ENCODE measurements around the gene PDGFRB.

PDGFRB gene

DNA sequence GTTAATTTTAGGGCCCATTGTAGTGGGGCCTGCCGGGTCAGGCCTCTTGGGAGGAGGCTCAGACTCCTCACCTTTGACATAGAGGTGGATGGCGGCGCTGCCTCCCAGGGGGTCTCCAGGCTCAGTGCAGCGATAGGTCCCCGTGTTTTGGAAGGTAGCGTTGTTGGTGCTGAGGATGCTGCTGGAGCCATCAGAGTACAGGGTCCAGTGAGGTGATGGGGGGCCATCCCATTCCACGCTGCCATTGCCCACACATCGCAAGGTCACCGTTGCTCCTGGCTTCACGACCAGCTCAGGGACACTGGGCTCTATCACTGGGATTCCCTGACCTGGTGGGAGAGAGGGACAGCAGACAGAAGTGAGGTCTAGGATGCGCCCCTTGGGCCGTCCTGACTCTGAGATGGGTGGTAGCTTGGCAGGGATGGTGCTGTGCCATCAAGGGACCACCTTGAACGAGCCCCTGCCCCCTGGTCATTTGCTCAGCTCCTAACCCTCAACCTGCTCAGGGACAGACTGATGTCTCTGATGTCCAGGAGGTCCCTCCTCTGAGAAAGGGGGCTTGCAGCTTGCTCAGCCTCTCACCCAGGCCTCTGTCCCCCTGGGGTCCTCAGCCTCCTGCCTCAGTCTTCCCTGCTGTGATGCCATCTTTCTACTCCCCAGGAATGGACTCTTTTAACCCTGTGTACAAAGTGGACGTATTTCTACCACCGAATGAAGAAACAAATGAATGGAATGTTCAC lies 74.8 kb downstream of the PDGFRB start:
- DNase-seq, result no peak

DNA sequence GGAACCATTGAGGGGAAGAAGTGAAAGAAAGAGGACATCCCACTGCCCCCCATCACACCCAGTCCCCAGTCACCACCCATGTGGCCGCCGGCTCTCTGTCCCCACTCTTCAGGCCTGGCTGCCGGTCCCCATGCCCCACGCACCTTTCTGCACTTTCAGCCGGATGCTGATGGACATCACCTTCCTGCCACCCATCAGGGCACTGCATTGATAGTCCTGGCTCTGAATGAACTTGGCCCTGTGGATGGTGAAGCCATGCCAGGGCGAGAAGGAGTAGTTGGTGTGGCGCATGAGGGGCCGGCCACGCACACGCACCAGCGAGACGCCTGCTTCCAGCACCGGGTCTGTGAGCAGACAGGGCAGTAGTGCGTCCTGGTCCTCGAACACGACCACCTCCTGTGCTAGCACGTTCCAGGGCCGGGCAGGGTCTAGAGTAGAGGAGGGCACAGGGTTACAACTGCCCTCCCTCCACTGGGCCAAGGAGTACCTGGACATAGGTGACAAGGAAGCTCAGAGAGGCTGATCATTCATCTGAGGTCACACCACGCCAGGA lies 75.7 kb downstream of the PDGFRB start:
- no peak for DNase-seq

DNA sequence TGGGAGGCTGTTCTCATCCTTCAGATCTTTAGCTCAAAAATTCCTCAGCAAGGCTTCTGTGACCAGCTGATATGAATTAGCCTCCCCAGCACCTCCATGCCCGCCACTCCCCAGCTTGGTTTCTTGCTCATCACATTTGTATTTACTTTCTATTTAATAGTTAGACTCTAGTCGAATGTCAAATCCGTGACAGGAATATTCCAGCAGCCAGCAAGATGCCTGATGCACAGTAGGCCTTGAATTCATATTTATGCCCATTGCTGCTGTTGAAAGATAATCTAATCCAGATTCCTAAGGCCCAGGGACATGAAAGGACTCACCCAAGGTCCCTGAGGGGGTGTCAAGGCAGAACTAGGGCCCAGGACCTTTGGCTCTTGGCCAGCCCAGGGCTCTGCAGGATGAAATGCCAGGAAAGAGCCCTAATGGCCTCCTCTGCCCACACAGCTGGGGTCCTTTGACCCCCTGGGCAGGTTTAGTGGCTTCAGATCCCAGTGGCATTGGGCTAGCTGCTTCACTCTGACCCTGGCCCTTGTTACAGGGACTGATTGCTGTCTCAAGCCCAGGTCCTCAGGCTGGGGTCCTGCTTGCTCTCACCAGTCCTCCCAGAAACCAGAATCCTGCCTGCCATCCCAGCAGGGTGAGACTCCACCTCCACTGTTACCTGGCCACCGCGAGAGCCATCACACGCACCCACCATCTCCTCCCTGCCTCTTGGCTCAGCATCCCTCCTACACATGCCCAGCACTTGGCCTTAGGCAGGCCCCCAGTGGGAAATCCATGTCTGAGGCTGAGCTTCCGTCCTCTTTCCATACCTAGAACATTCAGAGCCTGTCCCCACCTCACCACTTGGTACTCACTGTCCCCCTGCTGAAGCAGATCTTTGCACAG lies 76.6 kb downstream of the PDGFRB start:
- DNase-seq, result no peak

DNA sequence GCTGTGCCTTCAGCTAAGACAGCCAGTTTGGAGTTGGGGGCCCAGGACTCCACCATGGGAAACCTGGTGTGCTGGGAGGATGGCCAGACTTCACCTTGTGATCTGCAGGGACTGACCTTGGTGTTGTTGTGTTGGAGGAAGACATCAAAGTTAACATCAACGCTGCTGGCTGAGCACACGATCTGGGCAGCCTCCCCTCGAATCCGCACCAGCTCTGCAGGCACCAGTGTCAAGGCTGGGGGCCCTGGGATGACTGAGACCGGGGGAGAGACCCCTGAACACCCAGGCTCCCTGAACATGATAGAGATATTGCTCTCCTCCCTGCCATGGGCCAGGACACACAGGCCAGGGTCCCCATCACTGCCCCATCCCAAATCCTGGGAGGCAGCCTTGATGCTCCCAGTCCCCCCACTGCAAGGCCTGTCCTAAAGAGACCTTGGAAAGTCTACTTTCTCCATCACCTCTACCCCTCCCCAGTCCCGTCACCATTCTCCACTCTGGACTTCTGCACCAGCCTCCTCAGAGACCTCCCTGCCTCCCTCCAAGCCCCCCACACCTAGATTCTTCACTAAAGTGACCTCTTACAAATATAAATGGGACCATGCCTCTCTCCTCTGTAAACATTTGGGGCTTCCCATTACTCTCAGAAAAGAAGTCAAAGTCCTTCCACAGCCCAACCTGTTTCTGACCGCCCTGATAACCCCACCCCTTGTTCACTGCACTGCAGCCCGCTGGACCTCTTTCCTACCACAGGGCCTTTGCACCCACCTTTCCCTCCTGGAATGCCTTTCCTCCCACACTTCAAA lies 77.4 kb downstream of the PDGFRB start:
- no peak for DNase-seq

DNA sequence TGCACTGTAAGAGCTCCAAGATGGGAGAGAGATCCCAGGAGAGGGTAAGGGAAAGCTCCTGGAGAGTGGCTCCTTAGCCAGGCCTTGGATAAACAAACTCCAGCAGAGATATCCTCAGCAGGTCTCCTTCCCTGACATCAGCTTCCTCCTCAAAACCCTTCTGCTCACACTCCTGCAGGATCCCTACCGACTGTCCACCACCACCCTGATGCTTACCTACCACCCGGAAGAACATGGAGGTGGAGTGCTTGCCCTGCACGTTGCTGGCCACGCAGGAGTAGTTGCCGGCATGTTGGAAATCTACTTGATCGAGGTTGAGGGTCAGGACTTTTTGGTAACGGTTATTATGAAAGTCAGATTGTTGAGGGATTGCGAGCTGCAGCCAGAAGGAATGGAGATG lies 78.6 kb downstream of the PDGFRB start:
- DNase-seq, result no peak

DNA sequence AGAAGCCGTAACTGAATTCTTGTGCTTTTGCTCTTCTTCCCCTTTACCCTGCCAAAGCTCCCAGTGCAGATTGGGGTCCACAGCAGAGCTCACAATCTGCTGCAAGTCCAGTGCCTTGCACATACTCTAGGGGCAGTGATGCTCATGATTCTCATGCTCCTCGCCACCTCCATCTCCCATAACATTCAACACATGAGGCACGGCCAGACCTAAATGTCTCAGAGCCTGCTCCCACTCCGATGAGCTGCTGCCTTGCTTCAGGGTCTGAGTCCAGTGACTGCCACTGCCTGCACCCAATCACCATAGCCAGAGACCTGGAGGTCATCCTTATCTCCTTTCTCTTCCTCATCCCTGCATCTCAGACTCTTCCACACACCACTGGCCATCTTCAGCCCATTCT lies 79.8 kb downstream of the PDGFRB start:
- no peak for DNase-seq

DNA sequence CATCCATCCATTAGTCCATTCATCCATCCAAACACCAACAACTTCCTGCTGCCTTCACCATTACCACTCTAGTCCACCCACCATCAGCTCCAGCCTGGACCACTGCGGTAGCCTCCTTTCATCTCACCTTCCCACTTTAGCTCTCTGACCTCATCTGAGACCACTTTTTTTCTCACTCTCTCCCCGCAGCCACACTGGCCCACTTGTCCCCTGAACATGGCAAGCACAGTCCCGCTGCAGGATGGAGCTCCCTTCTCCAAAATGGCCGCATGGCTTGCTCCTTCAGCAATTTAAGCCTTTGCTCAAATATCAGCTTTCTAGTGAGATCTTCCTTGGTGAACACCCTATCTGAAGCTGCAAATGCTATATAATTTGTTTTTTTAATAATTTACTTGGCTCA lies 80.4 kb downstream of the PDGFRB start:
- no peak for DNase-seq

DNA sequence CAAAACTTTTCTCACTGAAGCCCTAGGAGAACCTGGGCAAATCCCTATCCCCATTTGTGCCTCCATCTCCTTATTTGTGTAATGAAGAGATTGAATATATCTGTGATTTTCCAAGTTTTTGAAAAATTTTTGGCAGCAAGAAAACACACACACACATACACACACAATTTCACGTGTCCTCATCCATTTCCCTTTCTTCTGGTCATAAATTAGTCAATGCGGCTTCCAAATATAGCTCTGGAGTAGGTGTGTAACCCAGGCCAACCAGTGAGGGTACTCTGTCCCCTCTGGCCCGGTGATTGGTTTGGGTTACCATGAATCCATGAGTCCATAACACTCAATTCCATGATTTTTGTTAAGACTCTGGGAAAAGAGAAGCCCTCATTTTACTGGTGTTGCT lies 82.0 kb downstream of the PDGFRB start:
- DNase-seq, result no peak

DNA sequence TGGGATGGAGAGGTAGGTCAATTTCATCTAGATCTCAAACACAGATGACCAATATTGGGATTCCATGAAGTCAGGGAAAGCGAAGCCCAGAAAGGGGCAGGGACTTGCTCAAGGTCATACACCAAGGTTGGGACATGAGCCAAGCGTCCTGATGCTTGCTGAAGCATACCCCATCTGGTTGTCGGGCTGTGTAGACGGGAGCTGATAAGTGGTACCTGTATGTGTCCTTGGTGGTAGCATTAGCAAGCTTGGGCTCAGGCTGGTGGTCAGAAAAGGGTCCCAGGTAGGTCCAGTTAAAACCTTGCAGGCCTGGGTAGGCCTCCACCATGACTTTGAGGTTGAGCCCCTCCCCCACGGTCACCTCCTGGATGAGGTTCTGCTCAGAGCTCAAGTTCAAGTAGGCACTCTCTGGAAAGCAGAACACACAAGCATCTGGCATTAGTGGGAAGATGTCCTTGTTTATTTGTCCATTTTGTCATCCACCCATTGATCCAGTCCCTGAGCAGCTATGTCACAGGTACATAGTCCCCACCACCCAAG lies 82.5 kb downstream of the PDGFRB start:
- DNase-seq, result no peak

DNA sequence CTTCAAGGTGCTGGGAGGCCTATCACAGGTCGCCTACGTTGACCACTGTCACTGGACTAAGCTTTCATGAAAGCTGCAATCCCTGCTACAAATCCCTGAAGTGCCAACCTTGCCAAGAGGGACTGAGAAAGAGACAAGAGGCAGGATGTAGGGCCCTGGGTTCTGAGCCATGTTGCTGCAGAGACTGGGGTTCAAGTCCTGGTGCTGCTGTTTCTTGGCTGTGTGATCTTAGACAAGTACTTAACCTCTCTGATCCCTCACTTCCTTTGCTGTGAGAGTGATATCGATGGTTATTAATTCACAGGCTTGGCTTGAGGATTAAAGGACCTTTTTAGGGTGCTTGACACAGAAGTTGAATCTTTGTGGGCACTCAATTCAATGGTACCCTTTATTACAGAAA lies 84.8 kb downstream of the PDGFRB start:
- no peak for DNase-seq

DNA sequence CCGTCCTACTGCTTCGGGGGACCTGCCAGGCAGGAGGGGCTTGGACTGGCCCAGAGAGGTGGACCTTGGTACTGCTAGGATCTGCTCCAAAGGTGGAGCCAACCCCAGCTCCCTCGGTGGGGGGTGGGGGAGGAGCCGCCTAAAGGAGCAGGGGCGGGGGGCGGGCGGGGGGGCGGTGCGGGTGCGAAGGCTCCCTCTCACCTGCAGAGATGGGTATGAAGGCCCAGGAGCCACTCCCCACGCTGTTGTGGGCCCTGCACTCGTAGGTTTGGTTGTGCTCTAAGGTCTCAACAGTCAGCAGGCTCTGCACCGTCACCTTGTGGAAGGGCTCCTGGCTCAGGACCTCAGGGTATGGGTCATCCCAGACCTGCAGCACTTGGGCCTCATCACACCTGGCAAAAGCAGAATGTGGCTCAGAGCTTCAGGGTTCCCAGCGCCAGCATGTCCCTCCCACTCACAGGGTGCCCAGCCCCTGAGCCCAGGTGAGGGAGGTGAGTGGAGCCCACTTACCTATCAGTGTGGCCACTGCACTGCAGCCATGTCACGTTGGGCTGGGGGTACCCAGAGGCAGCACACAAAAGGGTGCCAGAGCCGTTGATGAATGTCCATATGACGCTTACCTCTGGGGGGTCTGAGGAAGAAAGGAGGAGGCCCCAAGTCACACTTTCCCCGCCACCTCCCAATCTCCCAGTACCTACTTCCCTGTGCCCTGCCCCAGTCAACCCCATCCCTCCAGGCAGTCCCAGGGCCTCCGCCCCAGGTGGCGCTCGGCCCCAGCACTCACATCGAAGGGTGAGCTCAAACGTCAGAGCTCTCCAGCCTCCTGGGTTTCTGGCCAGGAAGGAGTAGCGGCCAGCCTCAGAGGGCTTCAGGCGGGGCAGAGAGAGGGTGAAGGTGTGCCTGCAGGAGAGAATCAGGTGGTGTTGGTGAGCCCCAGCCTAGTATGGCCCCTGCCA lies 85.7 kb downstream of the PDGFRB start:
- no peak for DNase-seq

DNA sequence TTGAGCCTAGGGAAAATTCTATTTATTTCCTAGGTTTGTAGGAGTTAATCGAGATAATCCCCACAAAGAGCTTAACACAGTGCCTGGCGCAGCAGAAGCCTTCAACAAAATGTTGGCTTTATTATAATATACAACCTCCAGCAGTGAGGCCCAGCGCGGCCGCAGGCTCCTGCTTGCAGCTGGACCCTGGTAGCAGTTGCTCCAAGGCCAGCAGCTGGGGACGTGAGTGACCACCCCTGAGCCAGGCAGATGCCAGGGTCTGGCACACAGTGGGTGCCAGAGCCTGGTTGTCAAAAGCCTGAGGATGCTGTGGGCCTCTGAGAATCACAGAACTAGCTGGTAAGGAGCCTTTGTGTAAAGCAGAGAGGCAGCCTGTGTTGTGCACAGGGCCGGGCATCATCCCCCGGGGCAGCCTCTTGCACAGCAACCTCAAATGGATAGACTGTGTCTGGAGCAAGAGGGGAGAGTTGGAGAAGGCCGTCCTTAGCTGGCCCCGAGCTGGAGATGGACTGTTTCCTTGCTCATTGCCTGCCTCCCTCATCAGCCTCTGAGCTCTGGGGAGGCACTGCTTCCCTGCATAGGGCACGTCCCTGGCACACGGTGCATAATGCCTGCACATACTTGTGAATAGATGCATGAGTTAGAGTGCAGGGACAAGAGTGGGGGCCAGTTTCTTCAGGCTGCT lies 86.5 kb downstream of the PDGFRB start:
- DNase-seq, result no peak

DNA sequence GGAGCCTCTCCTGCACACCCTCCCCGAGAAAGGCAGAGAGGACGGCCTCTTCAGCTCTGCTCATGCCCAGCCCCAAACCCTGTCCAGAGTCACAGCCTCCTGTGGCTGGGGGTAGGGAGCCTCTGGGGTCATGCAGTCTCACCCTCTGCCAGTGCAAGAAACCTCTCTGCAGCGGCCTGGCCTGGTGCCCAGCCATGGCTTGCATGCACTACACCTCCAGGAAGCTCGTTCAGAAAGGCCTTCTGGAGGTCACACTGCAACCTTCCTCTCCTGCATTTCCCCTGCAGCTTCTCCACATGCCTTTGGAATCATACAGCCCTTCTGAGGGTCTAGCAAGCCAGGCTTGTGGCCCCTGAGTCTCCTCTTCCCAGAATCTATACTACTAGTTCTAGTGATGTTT lies 87.2 kb downstream of the PDGFRB start:
- no peak for DNase-seq

DNA sequence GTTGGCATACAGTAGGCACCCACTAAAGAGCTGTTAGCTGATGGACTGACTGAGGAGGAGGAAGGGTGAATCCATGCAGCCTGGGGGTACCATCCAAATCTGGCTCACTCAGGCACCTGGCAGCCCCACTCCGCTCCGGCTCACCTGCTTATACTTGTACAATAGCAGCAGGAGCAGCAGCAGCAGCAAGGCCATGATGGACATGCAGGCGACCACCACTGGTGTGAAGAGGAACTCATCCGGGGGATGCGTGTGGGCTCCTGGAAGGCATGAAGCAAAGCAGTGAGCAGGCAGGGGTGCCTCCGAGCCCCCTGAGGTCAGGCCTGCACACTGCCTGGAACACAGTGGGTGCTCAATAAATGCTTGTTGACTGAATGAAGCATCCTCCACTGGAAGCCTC lies 87.6 kb downstream of the PDGFRB start:
- DNase-seq, result no peak

DNA sequence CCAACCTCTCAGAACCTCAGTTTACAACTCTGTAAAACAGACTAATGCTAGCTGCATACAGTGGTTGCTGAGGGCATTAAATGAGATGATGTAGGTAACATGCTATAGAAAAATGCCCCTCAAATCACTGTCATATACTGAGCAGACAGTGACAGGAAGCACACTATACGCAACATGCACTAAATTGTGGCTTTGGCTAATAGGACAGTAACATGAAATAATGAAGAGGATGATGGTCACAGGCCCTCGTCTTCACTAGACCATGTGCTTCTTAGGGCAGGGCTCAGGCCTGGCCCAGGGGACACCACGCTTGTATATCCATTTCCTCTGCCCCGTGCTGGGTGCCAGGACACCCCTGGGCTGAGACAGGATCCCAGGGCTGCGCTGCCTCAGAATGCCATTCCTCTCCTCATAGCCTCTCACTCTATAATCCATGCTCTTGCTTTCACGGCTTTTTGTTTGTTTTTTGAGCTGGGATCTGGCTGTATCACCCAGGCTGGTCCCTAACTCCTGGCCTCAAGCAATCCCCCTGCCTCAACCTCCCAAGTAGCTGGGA lies 88.2 kb downstream of the PDGFRB start:
- no peak for DNase-seq

DNA sequence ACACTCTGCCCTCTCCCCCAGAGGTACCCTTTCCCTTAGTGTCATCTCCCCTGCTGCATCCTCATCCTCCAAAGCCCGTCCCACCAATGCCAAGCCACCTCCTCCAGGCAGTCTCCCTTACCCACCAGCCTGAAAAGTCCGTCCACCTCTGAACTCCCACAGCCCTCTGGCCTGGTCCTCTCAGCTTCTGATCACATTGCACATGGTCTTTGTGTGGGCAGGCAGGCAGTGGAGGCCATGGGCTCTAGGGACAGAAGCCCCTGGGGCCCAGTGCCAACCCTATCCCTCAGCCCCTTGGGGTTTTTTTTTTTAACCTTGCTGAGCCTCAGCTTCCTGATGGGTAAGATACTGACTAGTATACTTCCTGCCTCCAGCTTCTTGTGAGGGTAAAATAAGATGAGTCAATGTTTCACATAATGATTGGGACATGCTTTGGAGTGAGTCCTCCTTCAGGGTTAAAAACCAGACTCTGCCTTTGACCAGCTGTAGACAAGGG lies 88.7 kb downstream of the PDGFRB start:
- DNase-seq, result no peak

DNA sequence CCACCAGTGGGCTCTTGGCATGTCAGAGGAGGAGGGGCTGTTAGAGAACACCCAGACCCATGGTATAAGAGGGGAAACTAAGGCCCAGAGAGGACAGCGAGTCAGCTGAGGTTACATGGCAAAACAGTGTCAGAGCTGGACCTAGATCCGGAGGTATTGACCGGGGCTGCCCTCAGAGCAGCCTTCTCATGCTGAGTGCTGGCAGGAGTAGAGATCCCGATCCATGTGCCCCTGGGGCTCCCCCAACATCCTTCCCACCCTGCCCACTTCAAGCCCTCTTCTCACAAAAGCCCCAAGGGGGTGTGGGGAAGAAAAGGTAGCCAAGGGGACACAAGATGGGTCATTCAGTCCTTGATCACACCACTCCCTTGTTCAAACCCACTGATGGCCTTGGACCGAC lies 89.2 kb downstream of the PDGFRB start:
- no peak for DNase-seq

DNA sequence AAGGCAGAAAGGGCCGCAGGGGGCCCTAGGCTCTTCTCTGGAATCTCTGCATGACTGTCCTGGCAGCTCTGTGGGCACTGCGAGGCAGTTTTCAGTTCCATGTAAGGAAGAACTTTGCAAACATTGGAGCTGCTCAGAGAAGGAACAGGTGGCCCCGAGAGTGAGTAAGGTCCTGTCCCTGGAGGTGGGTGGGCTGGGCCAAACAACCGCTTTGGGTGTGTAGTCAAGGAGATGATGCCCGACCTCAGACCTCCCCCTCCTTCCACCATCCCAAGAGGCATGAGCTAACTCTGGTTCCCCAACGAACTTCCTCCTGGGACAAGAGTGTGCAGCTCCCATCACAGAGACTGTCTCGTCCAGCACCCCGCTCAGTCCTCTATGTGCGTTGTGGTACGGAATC lies 89.8 kb downstream of the PDGFRB start:
- no peak for DNase-seq

DNA sequence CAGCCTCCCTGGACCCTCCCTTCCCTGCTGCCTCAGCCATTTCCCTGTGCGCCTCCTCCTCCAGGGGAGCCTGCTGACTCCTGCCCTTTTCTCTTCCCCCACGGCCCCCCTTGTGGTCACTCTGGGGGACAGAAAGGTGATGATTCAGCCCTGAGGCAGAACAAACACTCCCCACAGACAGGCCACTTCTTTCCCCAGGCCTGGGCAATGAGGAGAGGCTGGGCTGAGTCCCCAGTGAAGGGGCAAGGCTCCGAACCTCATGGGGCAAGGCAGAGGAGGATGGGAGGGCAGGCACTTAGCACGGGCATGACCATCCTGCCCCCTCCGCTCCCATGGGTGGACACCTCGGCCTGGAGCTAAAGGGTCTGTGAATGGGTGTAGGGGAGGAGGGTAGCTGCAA lies 90.3 kb downstream of the PDGFRB start:
- DNase-seq, result no peak

DNA sequence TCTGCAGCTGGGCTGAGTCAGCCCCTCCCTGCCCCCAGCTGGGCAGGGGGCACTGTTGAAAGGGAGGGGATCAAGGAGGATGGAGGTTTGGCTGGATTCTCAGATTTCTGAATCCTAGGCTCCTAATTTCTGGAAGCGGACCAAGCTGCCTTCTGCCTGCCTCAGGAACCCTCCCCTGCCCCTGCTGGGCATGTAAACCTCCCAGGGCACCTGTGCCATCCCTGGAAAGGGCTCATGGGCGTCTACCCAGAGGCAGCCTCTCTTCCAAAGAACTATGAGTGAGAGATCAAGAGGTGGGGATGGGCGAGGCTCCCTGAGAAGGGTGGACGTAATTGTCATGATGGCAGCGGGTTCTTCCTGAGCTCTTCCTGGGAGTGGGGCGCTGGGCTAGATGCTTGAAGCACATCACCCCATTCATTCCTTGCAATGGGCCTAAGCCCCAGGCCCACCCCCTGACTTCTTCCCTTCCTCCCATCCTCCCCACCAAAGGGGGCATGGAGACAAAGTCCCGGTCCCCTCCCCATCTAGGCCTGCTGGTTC lies 90.9 kb downstream of the PDGFRB start:
- no peak for DNase-seq

Measured in activated T-cell treated with anti-CD3 and anti-CD28 coated beads, Interleukin-2, amount 50 U/mL, for 1 hour (primary cell).